ENCODE measurements around the gene PPARA.

DNA sequence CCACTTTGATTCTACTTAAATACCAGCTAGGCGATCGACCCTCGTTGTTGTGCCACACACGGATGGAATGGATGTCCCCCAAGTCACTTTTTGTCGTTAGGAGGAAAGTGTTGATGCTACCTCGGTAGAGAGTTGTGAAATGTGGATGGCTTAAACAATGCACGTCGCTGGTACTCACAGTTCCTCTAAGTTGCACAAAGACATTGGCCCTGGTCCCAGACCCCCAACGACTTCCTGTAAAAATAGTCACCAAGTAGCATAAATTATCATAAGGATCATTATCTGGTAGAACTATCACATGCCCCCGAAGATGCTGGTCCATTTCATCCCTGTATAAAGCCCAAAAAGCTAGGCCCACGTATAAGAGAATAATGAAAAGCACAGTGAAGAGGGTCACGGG, 109.0 kb downstream of the PPARA start:
- TF ChIP-seq POLR2AphosphoS5 (IDR thresholded peaks at IDR 0.05; ENCODE audit: low read depth, low read length) (no peak), POLR2A (IDR thresholded peaks at IDR 0.05; ENCODE audit: low read depth, low read length) (no peak), TAF1 (IDR thresholded peaks at IDR 0.05; ENCODE audit: borderline replicate concordance, low read depth, low read length) (no peak)

Measured in GM12892 (cell line).